Mesendoderm (in vitro differentiated cells): Measurements from ENCODE around the gene TXNRD2.
A peak's percentile ranks its signal among the peaks of the same experiment; 100 is the strongest.
"Not testable (repeated sequence)": the region's sequence is repeated elsewhere in the genome, so short reads cannot be mapped to it uniquely, and the experiment has no call there.

ENCODE experiments used
- DNase-seq: peaks from one replicate; pipeline ENCODE4 v3.0.0; 2013
- H2AK5ac ChIP-seq: 2 replicates; pipeline ENCODE4 v1.6.1; 2013; ENCODE audit warnings: low read length, inconsistent platforms
- H2BK120ac ChIP-seq: 2 replicates; pipeline ENCODE4 v1.6.1; 2013; ENCODE audit warnings: low read depth, mild to moderate bottlenecking, low read length, moderate library complexity, mixed read lengths
- H2BK15ac ChIP-seq: replicated peaks from 2 replicates; pipeline ENCODE4 v1.6.1; 2013; ENCODE audit warnings: low read depth, mild to moderate bottlenecking, moderate library complexity
- H2BK5ac ChIP-seq: 2 replicates; pipeline ENCODE4 v1.6.1; 2013; ENCODE audit warnings: low read length, inconsistent platforms
- H3K18ac ChIP-seq: 2 replicates; pipeline ENCODE4 v1.6.1; 2013; ENCODE audit warnings: mild to moderate bottlenecking, low read length, mixed read lengths
- H3K23ac ChIP-seq: one replicate; pipeline ENCODE4 v1.6.1; 2013; ENCODE audit warnings: low read length
- H3K27ac ChIP-seq: 2 replicates; pipeline ENCODE4 v1.5.1; 2013; ENCODE audit warnings: low read depth, mild to moderate bottlenecking, inconsistent platforms, low read length, moderate library complexity
- H3K27me3 ChIP-seq: 2 replicates; pipeline ENCODE4 v1.6.1; 2013; ENCODE audit warnings: low read length, control low read depth, mild to moderate bottlenecking, inconsistent platforms; ENCODE audit not compliant: insufficient read depth, poor library complexity
- H3K36me3 ChIP-seq: 2 replicates; pipeline ENCODE4 v1.6.1; 2013; ENCODE audit warnings: low read length, inconsistent platforms; ENCODE audit not compliant: control insufficient read depth, insufficient read depth
- H3K4ac ChIP-seq: one replicate; pipeline ENCODE4 v1.6.1; 2013; ENCODE audit warnings: low read depth, mild to moderate bottlenecking, low read length, moderate library complexity
- H3K4me1 ChIP-seq: 2 replicates; pipeline ENCODE4 v1.6.1; 2013; ENCODE audit warnings: low read depth, low read length, inconsistent platforms; ENCODE audit not compliant: control insufficient read depth
- H3K4me2 ChIP-seq: 2 replicates; pipeline ENCODE4 v1.6.1; 2013; ENCODE audit warnings: low read length
- H3K4me3 ChIP-seq: 2 replicates; pipeline ENCODE4 v1.5.1; 2013; ENCODE audit warnings: mild to moderate bottlenecking, low read length
- H3K56ac ChIP-seq: one replicate; pipeline ENCODE4 v1.6.1; 2013; ENCODE audit warnings: low read length
- H3K79me1 ChIP-seq: 2 replicates; pipeline ENCODE4 v1.6.1; 2013; ENCODE audit warnings: low read length, inconsistent platforms
- H3K79me2 ChIP-seq: 2 replicates; pipeline ENCODE4 v1.6.1; 2013; ENCODE audit warnings: mild to moderate bottlenecking, low read length; ENCODE audit not compliant: control insufficient read depth, insufficient read depth
- H3K9ac ChIP-seq: 2 replicates; pipeline ENCODE4 v1.6.1; 2013; ENCODE audit warnings: low read length, inconsistent platforms
- H4K5ac ChIP-seq: one replicate; pipeline ENCODE4 v1.6.1; 2013; ENCODE audit warnings: low read length
- H4K8ac ChIP-seq: one replicate; pipeline ENCODE4 v1.6.1; 2013; ENCODE audit warnings: low read depth, mild to moderate bottlenecking, control low read depth, low read length, moderate library complexity
- WGBS: extraction: QIAGEN DNeasy Blood & Tissue Kit; methylation state at CpG from one replicate; pipeline ENCODE4 v1.1.7; 2013; ENCODE audit warnings: low lambda C conversion rate, missing lambda C conversion rate; ENCODE audit not compliant: insufficient coverage; ENCODE audit errors: extremely low coverage; 5-methylcytosine and 5-hydroxymethylcytosine counted together

TXNRD2 gene

GRCh38 chr22:19883446-19883845 is 58.2 kb downstream of the TXNRD2 start:
- H2AK5ac ChIP-seq, DNase-seq, H3K27ac ChIP-seq, H3K4me3 ChIP-seq, H3K56ac ChIP-seq, H3K36me3 ChIP-seq, H3K4me2 ChIP-seq, H3K27me3 ChIP-seq, H2BK120ac ChIP-seq, H3K23ac ChIP-seq, H2BK5ac ChIP-seq, H3K18ac ChIP-seq, H3K79me2 ChIP-seq, H2BK15ac ChIP-seq, H3K9ac ChIP-seq, H3K79me1 ChIP-seq, H4K8ac ChIP-seq, H4K5ac ChIP-seq: not testable (repeated sequence)
- peak overlapping the region; percentile 46 for H3K4ac ChIP-seq
- no CpG with 5 or more reads among the region's 8 CpGs for WGBS
- H3K4me1 ChIP-seq: peaks cover 12% of the 10 kb centered on the region

- DNase-seq: no peak
- Histone ChIP-seq H3K4me3 (no peak overlapping the region), H3K4me2 (no peak overlapping the region), H4K5ac (no peak overlapping the region), H3K9ac (no peak overlapping the region), H4K8ac (no peak overlapping the region), H2BK5ac (no peak overlapping the region), H3K4ac (peak overlapping the region; percentile 70), H3K79me2 (peaks cover 5% of the 10 kb centered on the region), H3K27me3 (no peaks in the 10 kb centered on the region), H3K18ac (peak overlapping the region; percentile 7), H3K79me1 (peaks cover 3% of the 10 kb centered on the region), H3K27ac (no peak overlapping the region), H3K23ac (no peak overlapping the region), H3K4me1 (peaks cover 12% of the 10 kb centered on the region), H2BK120ac (peak overlapping the region; percentile 6), H3K56ac (peak overlapping the region; percentile 58), H2BK15ac (no peak overlapping the region), H3K36me3 (no peaks in the 10 kb centered on the region), H2AK5ac (peak overlapping the region; percentile 9)
- no CpG with 5 or more reads among the region's 26 CpGs for WGBS
These were observed 58.9 kb downstream of the TXNRD2 start for GRCh38 chr22:19882446-19883381.

- Histone ChIP-seq H3K36me3 (no peaks in the 10 kb centered on the region), H2BK5ac (peak overlapping the region; percentile 87), H3K56ac (peak overlapping the region; percentile 71), H3K27ac (peak overlapping the region; percentile 82), H3K4me1 (peaks cover 12% of the 10 kb centered on the region), H4K5ac (no peak overlapping the region), H3K27me3 (no peaks in the 10 kb centered on the region), H3K4ac (peak overlapping the region; percentile 71), H2AK5ac (peak overlapping the region; percentile 55), H3K79me2 (peaks cover 5% of the 10 kb centered on the region), H3K4me3 (no peak overlapping the region), H3K9ac (peak overlapping the region; percentile 57), H3K79me1 (peaks cover 3% of the 10 kb centered on the region), H2BK15ac (no peak overlapping the region), H3K23ac (no peak overlapping the region), H3K4me2 (peak overlapping the region; percentile 13), H4K8ac (no peak overlapping the region), H2BK120ac (no peak overlapping the region), H3K18ac (peak overlapping the region; percentile 52)
- peak; percentile 99 for DNase-seq
- no CpG with 5 or more reads among the region's 27 CpGs for WGBS
These were observed 60.6 kb downstream of the TXNRD2 start for GRCh38 chr22:19880786-19881569.

- Histone ChIP-seq H4K8ac (no peak overlapping the region), H3K18ac (peak overlapping the region; percentile 43), H2BK15ac (no peak overlapping the region), H3K4ac (peak overlapping the region; percentile 71), H2BK5ac (peak overlapping the region; percentile 87), H3K79me2 (peaks cover 5% of the 10 kb centered on the region), H3K4me2 (no peak overlapping the region), H3K56ac (peak overlapping the region; percentile 66), H3K27me3 (no peaks in the 10 kb centered on the region), H3K4me1 (peaks cover 12% of the 10 kb centered on the region), H3K36me3 (no peaks in the 10 kb centered on the region), H3K27ac (peak overlapping the region; percentile 64), H3K23ac (peak overlapping the region; percentile 95), H3K79me1 (peaks cover 3% of the 10 kb centered on the region), H3K9ac (peak overlapping the region; percentile 57), H2BK120ac (no peak overlapping the region), H2AK5ac (peak overlapping the region; percentile 55), H3K4me3 (no peak overlapping the region), H4K5ac (no peak overlapping the region)
- no CpG with 5 or more reads among the region's 34 CpGs for WGBS
- DNase-seq: no peak
These were observed 61.4 kb downstream of the TXNRD2 start for GRCh38 chr22:19879992-19880785.

GRCh38 chr22:19879643-19879991 is 62.0 kb downstream of the TXNRD2 start:
- peak overlapping the region; percentile 5 for H3K18ac ChIP-seq
- H2BK120ac ChIP-seq: no peak overlapping the region
- H3K4me2 ChIP-seq: no peak overlapping the region
- H3K27me3 ChIP-seq: no peaks in the 10 kb centered on the region
- H3K4me1 ChIP-seq: peaks cover 12% of the 10 kb centered on the region
- peak overlapping the region; percentile 66 for H3K56ac ChIP-seq
- no peak overlapping the region for H4K5ac ChIP-seq
- H3K36me3 ChIP-seq: no peaks in the 10 kb centered on the region
- peak overlapping the region; percentile 95 for H3K23ac ChIP-seq
- H2BK5ac ChIP-seq: peak overlapping the region; percentile 87
- no peak overlapping the region for H2BK15ac ChIP-seq
- WGBS: no CpG with 5 or more reads among the region's 4 CpGs
- no peak overlapping the region for H3K27ac ChIP-seq
- peak overlapping the region; percentile 55 for H2AK5ac ChIP-seq
- peak overlapping the region; percentile 58 for H3K4ac ChIP-seq
- H3K79me2 ChIP-seq: peaks cover 5% of the 10 kb centered on the region
- H3K4me3 ChIP-seq: no peak overlapping the region
- H3K79me1 ChIP-seq: peaks cover 3% of the 10 kb centered on the region
- H4K8ac ChIP-seq: no peak overlapping the region
- peak overlapping the region; percentile 57 for H3K9ac ChIP-seq
- DNase-seq: no peak
